Right atrium auricular region (tissue), 2 donors: ENCODE results near the gene ITGBL1. TPM values are rescaled to one million over a fixed set of nuclear protein-coding genes. Genes with fewer than 3 reads are reported as not detected.

ENCODE experiments used
- DNase-seq: peaks from one replicate; pipeline ENCODE4 v3.0.0-alpha.2; 2019; ENCODE audit warnings: low spot score
- H3K27ac ChIP-seq, 2 donors: fragments of 200-600 bp; sonication (generic); 1 replicate in 1 of 2; 2 replicates in 1 of 2; pipeline ENCODE4 v1.5.1; 2016 to 2019
- H3K27me3 ChIP-seq, 2 donors: fragments of 200-600 bp; sonication (generic); one replicate each; pipeline versions ENCODE4 v1.5.1 to v1.6.0; 2017 to 2019
- H3K36me3 ChIP-seq: fragments of 200-600 bp; sonication (generic); one replicate; pipeline ENCODE4 v1.5.1; 2016
- H3K4me1 ChIP-seq, 2 donors: fragments of 200-600 bp; sonication (generic); one replicate each; pipeline versions ENCODE4 v1.5.1 to v1.6.0; 2017 to 2019
- H3K4me3 ChIP-seq, 2 donors: fragments of 200-600 bp; sonication (generic); 1 replicate in 1 of 2; 2 replicates in 1 of 2; pipeline ENCODE4 v1.5.1; 2017 to 2019; ENCODE audit warnings: mild to moderate bottlenecking in 1 of 2, moderate library complexity in 1 of 2
- H3K9me3 ChIP-seq, 2 donors: fragments of 200-600 bp; sonication (generic); one replicate each; pipeline ENCODE4 v1.5.1; 2019
- CTCF ChIP-seq, 2 donors: fragments of 200-600 bp; sonication (generic); IDR thresholded peaks; one replicate each; pipeline ENCODE4 v1.5.1; 2019; ENCODE audit warnings: antibody characterized with exemption in 2 of 2
- total RNA-seq, 2 donors: library from RNA; depleted of rRNA; stranded (reverse); fragments of >200 nt; gene quantifications; one replicate each; pipeline ENCODE4 v1.1.0, GENCODE V29; 2016

The ITGBL1 gene
- total RNA-seq, 2 donors from 2014 or later, result 2.4 to 5.4 TPM

- no peaks in the 10 kb centered on the region for H3K9me3 ChIP-seq
- DNase-seq, result no peak
- no peaks in the 10 kb centered on the region for H3K4me1 ChIP-seq
- H3K36me3 ChIP-seq, result no peaks in the 10 kb centered on the region
- no peak for TF ChIP-seq CTCF (IDR thresholded peaks at IDR 0.05)
- H3K4me3 ChIP-seq, result no peak overlapping the region
- H3K27me3 ChIP-seq, result no peaks in the 10 kb centered on the region
- no peak overlapping the region for H3K27ac ChIP-seq
These were observed 2.3 kb downstream of the ITGBL1 start for GRCh38 chr13:101454767-101455166.

GRCh38 chr13:101455863-101456262, 3.4 kb downstream of the ITGBL1 start:
- Histone ChIP-seq H3K27ac (no peak overlapping the region), H3K4me1 (no peaks in the 10 kb centered on the region), H3K36me3 (no peaks in the 10 kb centered on the region), H3K9me3 (no peaks in the 10 kb centered on the region), H3K4me3 (no peak overlapping the region), H3K27me3 (no peaks in the 10 kb centered on the region)
- TF ChIP-seq CTCF (IDR thresholded peaks at IDR 0.05), result no peak
- DNase-seq, result no peak

- DNase-seq, result no peak
- no peaks in the 10 kb centered on the region for H3K36me3 ChIP-seq
- no peak overlapping the region for H3K4me3 ChIP-seq
- H3K27ac ChIP-seq, result no peak overlapping the region
- TF ChIP-seq CTCF (IDR thresholded peaks at IDR 0.05), result no peak
- no peaks in the 10 kb centered on the region for H3K27me3 ChIP-seq
- H3K9me3 ChIP-seq, result no peaks in the 10 kb centered on the region
- no peaks in the 10 kb centered on the region for H3K4me1 ChIP-seq
These were observed 4.7 kb downstream of the ITGBL1 start for GRCh38 chr13:101457176-101457575.

GRCh38 chr13:101465877-101466276, 13.4 kb downstream of the ITGBL1 start:
- H3K36me3 ChIP-seq, result no peaks in the 10 kb centered on the region
- no peak for TF ChIP-seq CTCF (IDR thresholded peaks at IDR 0.05)
- no peak overlapping the region for H3K27ac ChIP-seq
- H3K9me3 ChIP-seq, result no peaks in the 10 kb centered on the region
- H3K4me3 ChIP-seq, result no peak overlapping the region
- no peaks in the 10 kb centered on the region for H3K27me3 ChIP-seq
- H3K4me1 ChIP-seq, result no peaks in the 10 kb centered on the region
- no peak for DNase-seq

- no peaks in the 10 kb centered on the region for H3K4me1 ChIP-seq
- TF ChIP-seq CTCF (IDR thresholded peaks at IDR 0.05), result no peak
- H3K36me3 ChIP-seq, result no peaks in the 10 kb centered on the region
- H3K27me3 ChIP-seq, result no peaks in the 10 kb centered on the region
- H3K4me3 ChIP-seq, result no peak overlapping the region
- no peaks in the 10 kb centered on the region for H3K9me3 ChIP-seq
- no peak for DNase-seq
- H3K27ac ChIP-seq, result no peak overlapping the region
These were observed 14.9 kb downstream of the ITGBL1 start for GRCh38 chr13:101467415-101467814.

- Histone ChIP-seq H3K36me3 (no peaks in the 10 kb centered on the region), H3K4me1 (peaks cover 0 to 15% of the 10 kb centered on the region in 2 donors), H3K27me3 (no peaks in the 10 kb centered on the region), H3K4me3 (no peak overlapping the region), H3K27ac (no peak overlapping the region), H3K9me3 (no peaks in the 10 kb centered on the region)
- no peak for TF ChIP-seq CTCF (IDR thresholded peaks at IDR 0.05)
- DNase-seq, result no peak
These were observed 21.0 kb downstream of the ITGBL1 start for GRCh38 chr13:101473458-101473857.
